Osteoblast (primary cell): ENCODE data around the gene PLEKHA7. TPM values are rescaled to one million over a fixed set of nuclear protein-coding genes. Genes with fewer than 3 reads are reported as not detected.
A peak's percentile ranks its signal among the peaks of the same experiment; 100 is the strongest.
"Not testable (repeated sequence)": the region's sequence is repeated elsewhere in the genome, so short reads cannot be mapped to it uniquely, and the experiment has no call there.

Experiments
- DNase-seq: peaks from one replicate; pipeline ENCODE4 v3.0.0; 2011; ENCODE audit warnings: low spot score, mixed read lengths; ENCODE audit not compliant: insufficient read length; ENCODE audit errors: missing footprints
- H2AFZ ChIP-seq: 2 replicates; pipeline ENCODE4 v1.6.0; 2011; ENCODE audit warnings: mild to moderate bottlenecking, low read length
- H3K27ac ChIP-seq: 2 replicates; pipeline ENCODE4 v1.5.1; 2011; ENCODE audit warnings: mild to moderate bottlenecking, low read depth, low read length, moderate library complexity
- H3K27me3 ChIP-seq: 2 replicates; pipeline ENCODE4 v1.6.0; 2012; ENCODE audit warnings: mild to moderate bottlenecking, control low read depth, inconsistent platforms, low read length, moderate library complexity; ENCODE audit not compliant: insufficient read depth
- H3K36me3 ChIP-seq: 2 replicates; pipeline ENCODE4 v1.5.1; 2011; ENCODE audit warnings: mild to moderate bottlenecking, low read length, control low read depth, moderate library complexity; ENCODE audit not compliant: insufficient read depth
- H3K4me1 ChIP-seq: 2 replicates; pipeline ENCODE4 v1.5.1; 2011; ENCODE audit warnings: mild to moderate bottlenecking, low read length, control low read depth, moderate library complexity; ENCODE audit not compliant: insufficient read depth
- H3K4me2 ChIP-seq: 2 replicates; pipeline ENCODE4 v1.6.0; 2011; ENCODE audit warnings: mild to moderate bottlenecking, low read length; ENCODE audit not compliant: insufficient read depth
- H3K4me3 ChIP-seq: fragments of 200-600 bp; sonication (generic); 3 replicates; pipeline ENCODE4 v1.5.1; 2012; ENCODE audit warnings: mild to moderate bottlenecking, low read length, inconsistent platforms; ENCODE audit not compliant: insufficient read depth
- H3K79me2 ChIP-seq: 2 replicates; pipeline ENCODE4 v1.6.0; 2012; ENCODE audit warnings: mild to moderate bottlenecking, low read length, control low read depth, inconsistent platforms; ENCODE audit not compliant: insufficient read depth
- H3K9me3 ChIP-seq: 2 replicates; pipeline ENCODE4 v1.5.1; 2011; ENCODE audit warnings: low read depth, low read length, control low read depth
- H4K20me1 ChIP-seq: 2 replicates; pipeline ENCODE4 v1.6.0; 2012; ENCODE audit warnings: mild to moderate bottlenecking, low read length, control low read depth; ENCODE audit not compliant: insufficient read depth
- total RNA-seq: library from RNA; depleted of rRNA; stranded (reverse); fragments of >200 nt; gene quantifications from 2 replicates; pipeline ENCODE4 v1.2.3, GENCODE V29; 2012
- TF ChIP-seq, protein P1 (sequence below): IDR thresholded peaks from 2 replicates; pipeline ENCODE4 v1.5.1; 2011; ENCODE audit warnings: mild to moderate bottlenecking, low read depth, low read length, moderate library complexity; ENCODE audit errors: extremely low read depth

The PLEKHA7 gene
- total RNA-seq, 1 donor: 1.1 TPM

DNA sequence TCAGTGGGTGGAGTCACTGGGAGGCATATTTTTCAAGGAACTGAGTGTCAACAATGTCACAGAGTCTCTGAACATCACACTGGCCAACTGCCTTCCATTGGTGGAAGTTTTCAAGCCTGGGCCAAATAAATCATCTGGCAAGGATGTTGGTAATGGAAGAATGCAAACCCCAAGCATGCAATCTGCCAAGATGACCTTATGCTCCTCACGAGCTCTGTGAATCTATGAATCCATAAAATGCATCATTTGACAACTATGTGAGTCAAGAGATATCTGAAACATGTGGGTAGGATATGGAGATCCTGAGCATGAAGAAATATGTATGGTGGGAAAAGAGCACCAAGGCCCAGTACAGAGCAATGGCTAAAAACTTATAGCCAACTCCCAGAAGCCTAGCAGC, 122.2 kb downstream of the PLEKHA7 start:
- no peaks in the 10 kb centered on the region for H4K20me1 ChIP-seq
- H3K27ac ChIP-seq: peak overlapping the region; percentile 80
- DNase-seq: peak; percentile 75
- no peaks in the 10 kb centered on the region for H3K36me3 ChIP-seq
- H2AFZ ChIP-seq: peak overlapping the region; percentile 61
- no peaks in the 10 kb centered on the region for H3K9me3 ChIP-seq
- H3K79me2 ChIP-seq: no peaks in the 10 kb centered on the region
- TF ChIP-seq, protein P1, sequence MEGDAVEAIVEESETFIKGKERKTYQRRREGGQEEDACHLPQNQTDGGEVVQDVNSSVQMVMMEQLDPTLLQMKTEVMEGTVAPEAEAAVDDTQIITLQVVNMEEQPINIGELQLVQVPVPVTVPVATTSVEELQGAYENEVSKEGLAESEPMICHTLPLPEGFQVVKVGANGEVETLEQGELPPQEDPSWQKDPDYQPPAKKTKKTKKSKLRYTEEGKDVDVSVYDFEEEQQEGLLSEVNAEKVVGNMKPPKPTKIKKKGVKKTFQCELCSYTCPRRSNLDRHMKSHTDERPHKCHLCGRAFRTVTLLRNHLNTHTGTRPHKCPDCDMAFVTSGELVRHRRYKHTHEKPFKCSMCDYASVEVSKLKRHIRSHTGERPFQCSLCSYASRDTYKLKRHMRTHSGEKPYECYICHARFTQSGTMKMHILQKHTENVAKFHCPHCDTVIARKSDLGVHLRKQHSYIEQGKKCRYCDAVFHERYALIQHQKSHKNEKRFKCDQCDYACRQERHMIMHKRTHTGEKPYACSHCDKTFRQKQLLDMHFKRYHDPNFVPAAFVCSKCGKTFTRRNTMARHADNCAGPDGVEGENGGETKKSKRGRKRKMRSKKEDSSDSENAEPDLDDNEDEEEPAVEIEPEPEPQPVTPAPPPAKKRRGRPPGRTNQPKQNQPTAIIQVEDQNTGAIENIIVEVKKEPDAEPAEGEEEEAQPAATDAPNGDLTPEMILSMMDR: no peak
- peak overlapping the region; percentile 4 for H3K4me2 ChIP-seq
- no peaks in the 10 kb centered on the region for H3K27me3 ChIP-seq
- H3K4me1 ChIP-seq: peaks cover 21% of the 10 kb centered on the region
- H3K4me3 ChIP-seq: no peak overlapping the region

DNA sequence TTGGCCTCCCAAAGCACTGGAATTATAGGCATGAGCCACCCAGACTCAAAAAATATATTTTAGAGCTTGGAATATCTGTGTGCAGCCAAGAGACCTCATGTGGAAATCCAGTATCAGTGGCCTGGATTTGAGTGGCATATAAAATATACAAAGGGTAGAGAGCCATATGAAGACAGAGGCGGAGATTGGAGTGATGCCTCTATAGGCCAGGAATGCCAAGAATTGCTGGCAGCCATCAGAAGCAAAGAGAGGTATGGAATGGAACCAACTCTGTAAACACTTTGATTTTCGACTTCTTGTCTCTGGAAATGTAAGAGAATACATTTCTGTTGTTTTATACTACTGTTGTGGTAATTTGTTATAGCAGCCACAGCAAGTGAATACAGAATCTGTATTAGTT, 123.0 kb downstream of the PLEKHA7 start:
- H3K4me2 ChIP-seq: no peak overlapping the region
- no peak overlapping the region for H2AFZ ChIP-seq
- no peak overlapping the region for H3K4me3 ChIP-seq
- TF ChIP-seq, protein P1: no peak
- H3K4me1 ChIP-seq: peaks cover 21% of the 10 kb centered on the region
- no peak for DNase-seq
- no peaks in the 10 kb centered on the region for H3K79me2 ChIP-seq
- H3K9me3 ChIP-seq: no peaks in the 10 kb centered on the region
- peak overlapping the region; percentile 80 for H3K27ac ChIP-seq
- H3K27me3 ChIP-seq: no peaks in the 10 kb centered on the region
- no peaks in the 10 kb centered on the region for H4K20me1 ChIP-seq
- no peaks in the 10 kb centered on the region for H3K36me3 ChIP-seq

DNA sequence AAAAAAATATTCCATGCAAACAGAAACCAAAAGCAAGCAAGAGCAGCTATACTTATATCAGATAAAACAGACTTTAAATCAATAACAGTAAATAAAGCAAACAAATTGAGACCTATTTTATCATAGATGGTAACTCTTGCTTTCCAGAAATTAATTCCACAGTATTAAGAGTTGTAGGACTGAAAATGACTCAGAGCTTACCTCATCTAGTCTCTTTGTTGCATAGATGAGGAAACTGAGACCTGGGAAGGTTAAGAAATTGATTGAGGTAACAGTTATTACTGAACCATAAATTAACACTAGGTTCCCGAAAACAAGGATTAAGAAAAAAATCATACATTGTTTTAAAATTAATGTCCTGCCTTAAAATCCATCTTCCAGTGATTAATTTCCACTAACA, 123.8 kb downstream of the PLEKHA7 start:
- DNase-seq: no peak
- TF ChIP-seq, protein P1: no peak

DNA sequence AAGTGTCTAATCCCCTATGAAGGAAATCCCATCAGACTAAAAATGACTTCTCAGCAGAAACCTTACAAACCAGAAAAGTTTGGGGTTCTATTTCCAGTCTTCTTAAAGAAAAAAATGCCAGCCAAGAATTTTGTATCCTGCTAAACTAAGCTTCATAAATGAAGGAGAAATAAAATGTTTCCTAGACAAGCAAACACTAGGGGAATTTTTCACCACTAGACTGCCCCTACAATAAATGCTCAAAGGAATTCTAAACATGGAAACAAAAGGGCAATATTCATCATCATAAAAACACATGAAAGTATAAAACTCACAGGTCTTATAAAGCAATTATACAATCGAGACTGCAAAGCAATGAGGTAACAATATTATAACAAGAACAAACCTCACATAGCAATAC, 124.3 kb downstream of the PLEKHA7 start:
- TF ChIP-seq, protein P1: no peak
- Histone ChIP-seq H3K27ac (no peak overlapping the region), H4K20me1 (no peaks in the 10 kb centered on the region), H2AFZ (no peak overlapping the region), H3K4me3 (no peak overlapping the region), H3K4me1 (peaks cover 14% of the 10 kb centered on the region), H3K79me2 (no peaks in the 10 kb centered on the region), H3K9me3 (no peaks in the 10 kb centered on the region), H3K36me3 (no peaks in the 10 kb centered on the region), H3K4me2 (no peak overlapping the region), H3K27me3 (no peaks in the 10 kb centered on the region)
- no peak for DNase-seq

More for the DNA sequence above, 123.8 kb downstream of the PLEKHA7 start:
- Histone ChIP-seq H2AFZ (no peak overlapping the region), H3K4me2 (no peak overlapping the region), H3K79me2 (no peaks in the 10 kb centered on the region), H3K27me3 (no peaks in the 10 kb centered on the region), H3K36me3 (no peaks in the 10 kb centered on the region), H3K4me1 (peaks cover 18% of the 10 kb centered on the region), H3K27ac (no peak overlapping the region), H3K9me3 (no peaks in the 10 kb centered on the region), H3K4me3 (no peak overlapping the region), H4K20me1 (no peaks in the 10 kb centered on the region)

DNA sequence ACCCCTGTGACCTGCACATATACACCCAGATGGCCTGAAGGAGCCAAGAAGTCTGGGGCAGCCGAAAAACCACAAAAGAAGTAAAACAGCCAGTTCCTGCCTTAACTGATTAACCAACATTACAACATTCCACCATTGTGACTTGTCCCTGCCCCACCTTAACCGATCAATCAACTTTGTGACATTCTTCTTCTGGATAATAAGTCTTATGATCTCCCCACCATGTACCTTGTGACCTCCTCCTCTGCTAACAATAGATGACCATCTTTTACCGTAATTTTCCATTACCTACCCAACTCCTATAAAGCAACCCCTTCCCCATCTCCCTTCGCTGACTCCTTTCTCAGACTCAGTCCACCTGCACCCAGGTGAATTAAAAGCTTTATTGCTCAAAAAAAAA, 125.2 kb downstream of the PLEKHA7 start:
- DNase-seq, H3K79me2 ChIP-seq, H3K4me2 ChIP-seq, H3K4me3 ChIP-seq, H3K9me3 ChIP-seq, H4K20me1 ChIP-seq, H3K36me3 ChIP-seq, H3K27ac ChIP-seq, H3K27me3 ChIP-seq, H2AFZ ChIP-seq: not testable (repeated sequence)
- peaks cover 14% of the 10 kb centered on the region for H3K4me1 ChIP-seq

DNA sequence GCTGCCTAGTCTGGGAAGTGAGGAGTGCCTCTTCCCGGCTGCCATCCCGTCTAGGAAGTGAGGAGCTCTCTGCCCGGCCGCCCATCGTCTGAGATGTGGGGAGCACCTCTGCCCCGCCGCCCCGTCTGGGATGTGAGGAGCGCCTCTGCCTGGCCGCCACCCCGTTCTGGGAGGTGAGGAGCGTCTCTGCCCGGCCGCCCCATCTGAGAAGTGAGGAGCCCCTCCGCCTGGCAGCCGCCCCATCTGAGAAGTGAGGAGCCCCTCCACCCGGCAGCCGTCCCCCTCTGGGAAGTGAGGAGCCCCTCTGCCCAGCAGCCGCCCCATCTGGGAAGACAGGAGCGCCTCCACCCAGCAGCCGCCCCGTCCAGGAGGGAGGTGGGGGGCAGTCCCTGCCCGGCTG, 126.3 kb downstream of the PLEKHA7 start:
- H3K4me3 ChIP-seq, H3K27me3 ChIP-seq, DNase-seq, H3K79me2 ChIP-seq, H3K27ac ChIP-seq, H3K9me3 ChIP-seq, H3K4me2 ChIP-seq, H3K36me3 ChIP-seq, H2AFZ ChIP-seq, H4K20me1 ChIP-seq: not testable (repeated sequence)
- H3K4me1 ChIP-seq: peaks cover 14% of the 10 kb centered on the region
